SIG-M5 treated with dmso at 0.1 percent for 504 hours (cell line): ENCODE measurements around the gene SMDT1.

Source experiments
- DNase-seq: peaks from one replicate; lab custom pipeline; 2025; ENCODE audit not compliant: unreplicated experiment; lab: John Stamatoyannopoulos, UW

Gene SMDT1

GRCh38 chr22:42079319-42080251 lies at the start of gene SMDT1:
Gene SMDT1, plus strand, starts transcription at chr22:42079700. Its CDS starts 69 bp downstream, at chr22:42079769.
- peak; percentile 94 for DNase-seq

GRCh38 chr22:42033263-42034181 lies 46.0 kb upstream of the SMDT1 start:
- no peak for DNase-seq

GRCh38 chr22:42035256-42035655 lies 44.2 kb upstream of the SMDT1 start:
- no peak for DNase-seq

GRCh38 chr22:42039271-42039670 lies 40.2 kb upstream of the SMDT1 start:
- DNase-seq: no peak

- no peak for DNase-seq
Measured at GRCh38 chr22:42041784-42042183, 37.7 kb upstream of the SMDT1 start.

GRCh38 chr22:42050641-42051180 lies 28.8 kb upstream of the SMDT1 start:
- no peak for DNase-seq

GRCh38 chr22:42052765-42053164 lies 26.7 kb upstream of the SMDT1 start:
- DNase-seq: no peak

- DNase-seq: no peak
Measured at GRCh38 chr22:42056757-42057511, 22.6 kb upstream of the SMDT1 start.

GRCh38 chr22:42060489-42060888 lies 19.0 kb upstream of the SMDT1 start:
- DNase-seq: no peak

GRCh38 chr22:42061041-42061440 lies 18.5 kb upstream of the SMDT1 start:
- DNase-seq: no peak

GRCh38 chr22:42062506-42063170 lies 16.9 kb upstream of the SMDT1 start:
- no peak for DNase-seq

- DNase-seq: no peak
Measured at GRCh38 chr22:42064629-42065028, 14.9 kb upstream of the SMDT1 start.

GRCh38 chr22:42065438-42066125 lies 13.9 kb upstream of the SMDT1 start:
- no peak for DNase-seq

GRCh38 chr22:42066126-42066761 lies 13.3 kb upstream of the SMDT1 start:
- no peak for DNase-seq

GRCh38 chr22:42066937-42067336 lies 12.6 kb upstream of the SMDT1 start:
- DNase-seq: no peak

GRCh38 chr22:42067671-42068251 lies 11.7 kb upstream of the SMDT1 start:
- no peak for DNase-seq

- no peak for DNase-seq
Measured at GRCh38 chr22:42068291-42068690, 11.2 kb upstream of the SMDT1 start.

- peak; percentile 80 for DNase-seq
Measured at GRCh38 chr22:42069801-42070516, 9.5 kb upstream of the SMDT1 start.
